Astrocyte of the spinal cord (primary cell): ENCODE measurements around the gene ELL.

Experiments
- DNase-seq: peaks from one replicate; pipeline ENCODE4 v3.0.0; 2011; ENCODE audit warnings: low read depth, low spot score
- H3K4me3 ChIP-seq: 2 replicates; pipeline ENCODE4 v1.5.1; 2011; ENCODE audit warnings: low read depth, mild to moderate bottlenecking, low read length, moderate library complexity
- in situ Hi-C: cut with HindIII; loops from 2 replicates; pipeline ENCODE4 v1.10.0; 2017; ENCODE audit warnings: low sequenced_read_pairs
- TF ChIP-seq, protein P1 (sequence below): IDR thresholded peaks from 2 replicates; pipeline ENCODE4 v1.5.1; 2012; ENCODE audit warnings: low read depth, mild to moderate bottlenecking, low read length, inconsistent platforms

Gene ELL

GRCh38 chr19:18488838-18489626 lies 32.8 kb downstream of the ELL start:
- no peak overlapping the region for H3K4me3 ChIP-seq
- DNase-seq: no peak
- TF ChIP-seq, protein P1, sequence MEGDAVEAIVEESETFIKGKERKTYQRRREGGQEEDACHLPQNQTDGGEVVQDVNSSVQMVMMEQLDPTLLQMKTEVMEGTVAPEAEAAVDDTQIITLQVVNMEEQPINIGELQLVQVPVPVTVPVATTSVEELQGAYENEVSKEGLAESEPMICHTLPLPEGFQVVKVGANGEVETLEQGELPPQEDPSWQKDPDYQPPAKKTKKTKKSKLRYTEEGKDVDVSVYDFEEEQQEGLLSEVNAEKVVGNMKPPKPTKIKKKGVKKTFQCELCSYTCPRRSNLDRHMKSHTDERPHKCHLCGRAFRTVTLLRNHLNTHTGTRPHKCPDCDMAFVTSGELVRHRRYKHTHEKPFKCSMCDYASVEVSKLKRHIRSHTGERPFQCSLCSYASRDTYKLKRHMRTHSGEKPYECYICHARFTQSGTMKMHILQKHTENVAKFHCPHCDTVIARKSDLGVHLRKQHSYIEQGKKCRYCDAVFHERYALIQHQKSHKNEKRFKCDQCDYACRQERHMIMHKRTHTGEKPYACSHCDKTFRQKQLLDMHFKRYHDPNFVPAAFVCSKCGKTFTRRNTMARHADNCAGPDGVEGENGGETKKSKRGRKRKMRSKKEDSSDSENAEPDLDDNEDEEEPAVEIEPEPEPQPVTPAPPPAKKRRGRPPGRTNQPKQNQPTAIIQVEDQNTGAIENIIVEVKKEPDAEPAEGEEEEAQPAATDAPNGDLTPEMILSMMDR: peak; percentile 45
- in situ Hi-C loops: no loop called here

DNA sequence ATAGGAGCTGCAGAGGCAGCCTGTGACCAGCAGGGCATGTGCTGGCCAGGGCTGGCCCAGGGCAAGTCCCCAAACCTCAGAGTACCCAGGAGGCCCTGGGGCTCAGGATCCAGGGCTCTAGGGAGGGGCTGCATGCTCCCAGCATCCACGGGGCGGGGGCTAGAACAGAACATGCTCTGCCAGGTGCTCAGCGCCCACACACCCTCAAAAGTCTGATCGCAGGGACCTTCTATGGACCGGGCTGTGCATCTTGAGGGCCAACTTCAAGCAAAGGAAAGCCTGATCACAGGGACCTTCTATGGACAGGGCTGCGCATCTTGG lies 33.5 kb downstream of the ELL start:
- H3K4me3 ChIP-seq: no peak overlapping the region
- TF ChIP-seq, protein P1: peak; percentile 39
- in situ Hi-C loops: no loop called here
- no peak for DNase-seq

GRCh38 chr19:18487576-18488402 lies 34.1 kb downstream of the ELL start:
- in situ Hi-C loops: no loop called here

GRCh38 chr19:18486746-18487145 lies 35.1 kb downstream of the ELL start:
- no peak for DNase-seq
- H3K4me3 ChIP-seq: no peak overlapping the region
- in situ Hi-C loops: no loop called here
- TF ChIP-seq, protein P1: no peak

More at GRCh38 chr19:18487576-18488402, 34.1 kb downstream of the ELL start:
- TF ChIP-seq, protein P1: no peak
- no peak overlapping the region for H3K4me3 ChIP-seq
- no peak for DNase-seq

GRCh38 chr19:18484992-18485391 lies 36.9 kb downstream of the ELL start:
- H3K4me3 ChIP-seq: no peak overlapping the region
- TF ChIP-seq, protein P1: no peak
- in situ Hi-C loops: no loop called here
- no peak for DNase-seq

GRCh38 chr19:18483119-18483890 lies 38.6 kb downstream of the ELL start:
- no peak for DNase-seq
- TF ChIP-seq, protein P1: no peak

More at GRCh38 chr19:18483119-18483890, 38.6 kb downstream of the ELL start:
- H3K4me3 ChIP-seq: no peak overlapping the region
- in situ Hi-C loops: no loop called here
